ENCODE measurements around the gene CPPED1. TPM values are rescaled to one million over a fixed set of nuclear protein-coding genes. Genes with fewer than 3 reads are reported as not detected.

The CPPED1 gene
- total RNA-seq, 1 experiment from 2014 or later, result 7.9 TPM

- Histone ChIP-seq H3K4ac (ENCODE audit: low read depth, low read length) (no peak overlapping the region), H4K8ac (replicated peaks; ENCODE audit: insufficient read length, low read depth, low read length) (no peak overlapping the region), H3K23ac (ENCODE audit: insufficient read length, low read depth, low read length) (no peak overlapping the region), H3K27ac (ENCODE audit: insufficient read length, low read depth, low read length) (no peak overlapping the region), H2BK15ac (ENCODE audit: low read depth, low read length) (no peak overlapping the region), H3K14ac (ENCODE audit: insufficient read depth, low read length) (no peak overlapping the region), H2AK5ac (ENCODE audit: insufficient read length, low read length) (no peak overlapping the region), H4K20me1 (ENCODE audit: control insufficient read depth, insufficient read depth, insufficient read length) (no peaks in the 10 kb centered on the region), H3K4me2 (ENCODE audit: insufficient read depth, insufficient read length, low read length) (no peak overlapping the region), H3K79me2 (ENCODE audit: insufficient read depth, low read length) (no peaks in the 10 kb centered on the region), H2BK12ac (ENCODE audit: insufficient read length, low read depth, low read length) (no peak overlapping the region), H2BK5ac (ENCODE audit: insufficient read length, low read length) (no peak overlapping the region), H4K5ac (ENCODE audit: insufficient read length, low read depth, low read length) (no peak overlapping the region), H3T11ph (ENCODE audit: low read length) (no peak overlapping the region), H3K79me1 (ENCODE audit: insufficient read depth, low read depth, low read length, poor library complexity, severe bottlenecking) (no peaks in the 10 kb centered on the region), H3K9ac (ENCODE audit: extremely low read depth, insufficient read length, low read length) (no peak overlapping the region), H3K9me3 (ENCODE audit: control insufficient read depth, low read depth, low read length) (no peaks in the 10 kb centered on the region), H2BK20ac (ENCODE audit: low read depth, low read length, poor library complexity, severe bottlenecking) (no peak overlapping the region), H3K23me2 (ENCODE audit: insufficient read length, low read depth, low read length, poor library complexity, severe bottlenecking) (no peaks in the 10 kb centered on the region), H3K27me3 (ENCODE audit: insufficient read depth, low read length) (no peaks in the 10 kb centered on the region), H2BK120ac (ENCODE audit: low read depth, low read length, poor library complexity, severe bottlenecking) (no peak overlapping the region), H3K18ac (ENCODE audit: insufficient read length, low read depth, low read length) (no peak overlapping the region), H2AFZ (ENCODE audit: low read length) (no peak overlapping the region), H4K91ac (ENCODE audit: insufficient read length, low read depth, low read length) (no peak overlapping the region), H3K4me1 (ENCODE audit: insufficient read depth, low read length) (no peaks in the 10 kb centered on the region), H3K56ac (ENCODE audit: insufficient read length, low read depth, low read length) (no peak overlapping the region)
- Mint-ChIP-seq H3K9me3 (no peaks in the 10 kb centered on the region), H3K27ac (no peak overlapping the region), H3K4me1 (peaks cover 2 to 3% of the 10 kb centered on the region in 2 experiments; a peak in 2 of 4 replicates), H3K36me3 (ENCODE audit: insufficient read depth in 1 of 3, low read depth in 3 of 3) (no peaks in the 10 kb centered on the region), H3K4me3 (no peak overlapping the region), H3K27me3 (ENCODE audit: low read depth) (peaks cover 2% of the 10 kb centered on the region; the same call in 1 of the 2 replicates)
- DNase-seq, result no peak
- TF ChIP-seq, protein P1, sequence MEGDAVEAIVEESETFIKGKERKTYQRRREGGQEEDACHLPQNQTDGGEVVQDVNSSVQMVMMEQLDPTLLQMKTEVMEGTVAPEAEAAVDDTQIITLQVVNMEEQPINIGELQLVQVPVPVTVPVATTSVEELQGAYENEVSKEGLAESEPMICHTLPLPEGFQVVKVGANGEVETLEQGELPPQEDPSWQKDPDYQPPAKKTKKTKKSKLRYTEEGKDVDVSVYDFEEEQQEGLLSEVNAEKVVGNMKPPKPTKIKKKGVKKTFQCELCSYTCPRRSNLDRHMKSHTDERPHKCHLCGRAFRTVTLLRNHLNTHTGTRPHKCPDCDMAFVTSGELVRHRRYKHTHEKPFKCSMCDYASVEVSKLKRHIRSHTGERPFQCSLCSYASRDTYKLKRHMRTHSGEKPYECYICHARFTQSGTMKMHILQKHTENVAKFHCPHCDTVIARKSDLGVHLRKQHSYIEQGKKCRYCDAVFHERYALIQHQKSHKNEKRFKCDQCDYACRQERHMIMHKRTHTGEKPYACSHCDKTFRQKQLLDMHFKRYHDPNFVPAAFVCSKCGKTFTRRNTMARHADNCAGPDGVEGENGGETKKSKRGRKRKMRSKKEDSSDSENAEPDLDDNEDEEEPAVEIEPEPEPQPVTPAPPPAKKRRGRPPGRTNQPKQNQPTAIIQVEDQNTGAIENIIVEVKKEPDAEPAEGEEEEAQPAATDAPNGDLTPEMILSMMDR (conservative IDR thresholded peaks at IDR 0.05), result no peak
- WGBS (ENCODE audit: extremely low coverage, insufficient read length, low lambda C conversion rate), result no CpG with 5 or more reads among the region's 2 CpGs
Observed at GRCh38 chr16:12628536-12628935, 175.2 kb downstream of the CPPED1 start.
